H9 (cell line): ENCODE data around the gene SERPINB10. TPM values are rescaled to one million over a fixed set of nuclear protein-coding genes. Genes with fewer than 3 reads are reported as not detected.

Experiments used
- DNase-seq: peaks from one replicate; pipeline ENCODE4 v3.0.0-alpha.2; 2017
- H2AFZ ChIP-seq: one replicate; pipeline ENCODE4 v1.6.1; 2013; ENCODE audit warnings: mild to moderate bottlenecking, low read length, control low read depth, moderate library complexity
- H2AK5ac ChIP-seq: 2 replicates; pipeline ENCODE4 v1.6.1; 2013; ENCODE audit warnings: low read length, control low read depth, mixed read lengths; ENCODE audit not compliant: insufficient read length
- H2BK120ac ChIP-seq: one replicate; pipeline ENCODE4 v1.6.1; 2013; ENCODE audit warnings: low read depth, mild to moderate bottlenecking, low read length, control low read depth, inconsistent platforms; ENCODE audit not compliant: poor library complexity, severe bottlenecking
- H2BK12ac ChIP-seq: 2 replicates; pipeline ENCODE4 v1.6.1; 2013; ENCODE audit warnings: low read length, control low read depth, mixed read lengths, low read depth; ENCODE audit not compliant: insufficient read length
- H2BK15ac ChIP-seq: 2 replicates; pipeline ENCODE4 v1.6.1; 2013; ENCODE audit warnings: low read depth, low read length, control low read depth
- H2BK20ac ChIP-seq: one replicate; pipeline ENCODE4 v1.6.1; 2013; ENCODE audit warnings: low read depth, mild to moderate bottlenecking, low read length, control low read depth, inconsistent platforms; ENCODE audit not compliant: poor library complexity, severe bottlenecking
- H2BK5ac ChIP-seq: 2 replicates; pipeline ENCODE4 v1.6.1; 2013; ENCODE audit warnings: low read length, control low read depth, mixed read lengths; ENCODE audit not compliant: insufficient read length
- H3K14ac ChIP-seq: 2 replicates; pipeline ENCODE4 v1.6.1; 2013; ENCODE audit warnings: low read length, control low read depth; ENCODE audit not compliant: insufficient read depth
- H3K18ac ChIP-seq: 2 replicates; pipeline ENCODE4 v1.6.1; 2013; ENCODE audit warnings: low read depth, mild to moderate bottlenecking, mixed read lengths, low read length, control low read depth; ENCODE audit not compliant: insufficient read length
- H3K23ac ChIP-seq: 2 replicates; pipeline ENCODE4 v1.6.1; 2013; ENCODE audit warnings: low read length, control low read depth, mixed read lengths, low read depth; ENCODE audit not compliant: insufficient read length
- H3K23me2 ChIP-seq: 2 replicates; pipeline ENCODE4 v1.6.1; 2013; ENCODE audit warnings: low read depth, mild to moderate bottlenecking, mixed read lengths, low read length, control low read depth; ENCODE audit not compliant: insufficient read length, poor library complexity, severe bottlenecking
- H3K27ac ChIP-seq: 2 replicates; pipeline ENCODE4 v1.5.1; 2013; ENCODE audit warnings: low read length, control low read depth, mixed read lengths, low read depth; ENCODE audit not compliant: insufficient read length
- H3K27me3 ChIP-seq: 2 replicates; pipeline ENCODE4 v1.6.1; 2013; ENCODE audit warnings: low read length, control low read depth, inconsistent platforms; ENCODE audit not compliant: insufficient read depth
- H3K4ac ChIP-seq: 2 replicates; pipeline ENCODE4 v1.6.1; 2013; ENCODE audit warnings: low read depth, mild to moderate bottlenecking, control low read depth, inconsistent platforms, low read length, moderate library complexity
- H3K4me1 ChIP-seq: 2 replicates; pipeline ENCODE4 v1.6.1; 2013; ENCODE audit warnings: low read length, control low read depth, inconsistent platforms; ENCODE audit not compliant: insufficient read depth
- H3K4me2 ChIP-seq: 2 replicates; pipeline ENCODE4 v1.6.1; 2013; ENCODE audit warnings: low read length, control low read depth, mixed read lengths; ENCODE audit not compliant: insufficient read length, insufficient read depth
- H3K56ac ChIP-seq: 2 replicates; pipeline ENCODE4 v1.6.1; 2013; ENCODE audit warnings: low read depth, mild to moderate bottlenecking, mixed read lengths, low read length, control low read depth; ENCODE audit not compliant: insufficient read length
- H3K79me1 ChIP-seq: 2 replicates; pipeline ENCODE4 v1.6.1; 2013; ENCODE audit warnings: low read depth, mild to moderate bottlenecking, moderate library complexity, low read length, control low read depth, inconsistent platforms; ENCODE audit not compliant: insufficient read depth, poor library complexity, severe bottlenecking
- H3K79me2 ChIP-seq: 2 replicates; pipeline ENCODE4 v1.6.1; 2013; ENCODE audit warnings: low read length, control low read depth, inconsistent platforms; ENCODE audit not compliant: insufficient read depth
- H3K9ac ChIP-seq: 2 replicates; pipeline ENCODE4 v1.6.1; 2013; ENCODE audit warnings: low read length, control low read depth, mixed read lengths; ENCODE audit not compliant: insufficient read length; ENCODE audit errors: extremely low read depth
- H3K9me3 ChIP-seq: one replicate; pipeline ENCODE4 v1.6.1; 2013; ENCODE audit warnings: low read depth, low read length, inconsistent platforms; ENCODE audit not compliant: control insufficient read depth
- H3T11ph ChIP-seq: one replicate; pipeline ENCODE4 v1.6.1; 2013; ENCODE audit warnings: mild to moderate bottlenecking, low read length, control low read depth, inconsistent platforms
- H4K20me1 ChIP-seq: one replicate; pipeline ENCODE4 v1.6.1; 2013; ENCODE audit not compliant: control insufficient read depth, insufficient read length, insufficient read depth
- H4K5ac ChIP-seq: 2 replicates; pipeline ENCODE4 v1.6.1; 2013; ENCODE audit warnings: low read depth, mild to moderate bottlenecking, mixed read lengths, low read length, control low read depth; ENCODE audit not compliant: insufficient read length
- H4K8ac ChIP-seq: replicated peaks from 2 replicates; pipeline ENCODE4 v1.6.1; 2013; ENCODE audit warnings: low read length, control low read depth, mixed read lengths, low read depth; ENCODE audit not compliant: insufficient read length
- H4K91ac ChIP-seq: 2 replicates; pipeline ENCODE4 v1.6.1; 2013; ENCODE audit warnings: low read depth, mild to moderate bottlenecking, moderate library complexity, mixed read lengths, low read length, control low read depth; ENCODE audit not compliant: insufficient read length
- H3K27ac Mint-ChIP-seq, 3 experiments: 2 replicates in 2 of 3; 3 replicates in 1 of 3; pipeline ENCODE4 v1.8.0; 2020 to 2021; ENCODE audit warnings: mixed read lengths in 3 of 3, mild to moderate bottlenecking in 1 of 3, moderate library complexity in 1 of 3
- H3K27me3 Mint-ChIP-seq: 2 replicates; pipeline ENCODE4 v1.8.0; 2021; ENCODE audit warnings: low read depth, mild to moderate bottlenecking, moderate library complexity, mixed read lengths
- H3K36me3 Mint-ChIP-seq, 3 experiments: 2 replicates in 2 of 3; 3 replicates in 1 of 3; pipeline ENCODE4 v1.8.0; 2020 to 2021; ENCODE audit warnings: low read depth in 3 of 3, mixed read lengths in 3 of 3; ENCODE audit not compliant: insufficient read depth in 1 of 3
- H3K4me1 Mint-ChIP-seq, 2 experiments: 2 replicates each; pipeline ENCODE4 v1.8.0; 2020; ENCODE audit warnings: mixed read lengths in 2 of 2
- H3K4me3 Mint-ChIP-seq, 2 experiments: 2 replicates in 1 of 2; 3 replicates in 1 of 2; pipeline ENCODE4 v1.8.0; 2020 to 2021; ENCODE audit warnings: mild to moderate bottlenecking in 2 of 2, mixed read lengths in 2 of 2, moderate library complexity in 1 of 2
- H3K9me3 Mint-ChIP-seq, 2 experiments: 2 replicates in 1 of 2; 3 replicates in 1 of 2; pipeline ENCODE4 v1.8.0; 2020; ENCODE audit warnings: mild to moderate bottlenecking in 2 of 2, mixed read lengths in 2 of 2, moderate library complexity in 1 of 2
- CTCF ChIP-seq: fragments of 200-600 bp; sonication (generic); conservative IDR thresholded peaks from 3 replicates; pipeline ENCODE4 v1.8.0; 2021; ENCODE audit warnings: antibody characterized with exemption, mild to moderate bottlenecking
- WGBS: extraction: QIAGEN DNeasy Blood & Tissue Kit; methylation state at CpG from one replicate; pipeline ENCODE4 v1.1.7; 2013; ENCODE audit warnings: missing lambda C conversion rate, low lambda C conversion rate, mixed read lengths; ENCODE audit not compliant: insufficient read length; ENCODE audit errors: extremely low coverage; 5-methylcytosine and 5-hydroxymethylcytosine counted together
- total RNA-seq: library from RNA; stranded (reverse); gene quantifications from 2 replicates; pipeline ENCODE4 v1.2.1, GENCODE V29; 2021

SERPINB10 gene
- total RNA-seq, 1 experiment from 2014 or later = not detected

GRCh38 chr18:63895190-63895589 lies 12.6 kb upstream of the SERPINB10 start:
- H3K9me3 ChIP-seq = no peaks in the 10 kb centered on the region

More at GRCh38 chr18:63895190-63895589, 12.6 kb upstream of the SERPINB10 start:
- Mint-ChIP-seq H3K36me3 (no peaks in the 10 kb centered on the region; a peak in 1 of 7 replicates), H3K9me3 (peaks cover 0 to under 1% of the 10 kb centered on the region in 2 experiments; a peak in 1 of 5 replicates), H3K4me3 (no peak overlapping the region), H3K4me1 (no peaks in the 10 kb centered on the region), H3K27me3 (no peaks in the 10 kb centered on the region; the same call in 1 of the 2 replicates), H3K27ac (no peak overlapping the region)
- Histone ChIP-seq H3K4ac (no peak overlapping the region), H2BK15ac (no peak overlapping the region), H3K9ac (no peak overlapping the region), H3K23me2 (no peaks in the 10 kb centered on the region), H2BK5ac (no peak overlapping the region), H4K8ac (no peak overlapping the region), H3K4me1 (no peaks in the 10 kb centered on the region), H3K56ac (no peak overlapping the region), H3K18ac (no peak overlapping the region), H2BK20ac (no peak overlapping the region), H4K91ac (no peak overlapping the region), H2BK12ac (no peak overlapping the region), H2AK5ac (no peak overlapping the region), H4K5ac (no peak overlapping the region), H3K79me2 (no peaks in the 10 kb centered on the region), H3K27ac (no peak overlapping the region), H3K23ac (no peak overlapping the region), H4K20me1 (no peaks in the 10 kb centered on the region), H2AFZ (no peak overlapping the region), H2BK120ac (no peak overlapping the region), H3K14ac (no peak overlapping the region), H3K4me2 (no peak overlapping the region), H3K27me3 (no peaks in the 10 kb centered on the region), H3K79me1 (no peaks in the 10 kb centered on the region), H3T11ph (no peak overlapping the region)
- no peak for TF ChIP-seq CTCF
- WGBS = no CpG with 5 or more reads among the region's 6 CpGs
- DNase-seq = no peak
